ENCODE results near the gene MAL.
"Not testable (repeated sequence)": the region's sequence is repeated elsewhere in the genome, so short reads cannot be mapped to it uniquely, and the experiment has no call there.

MAL gene

DNA sequence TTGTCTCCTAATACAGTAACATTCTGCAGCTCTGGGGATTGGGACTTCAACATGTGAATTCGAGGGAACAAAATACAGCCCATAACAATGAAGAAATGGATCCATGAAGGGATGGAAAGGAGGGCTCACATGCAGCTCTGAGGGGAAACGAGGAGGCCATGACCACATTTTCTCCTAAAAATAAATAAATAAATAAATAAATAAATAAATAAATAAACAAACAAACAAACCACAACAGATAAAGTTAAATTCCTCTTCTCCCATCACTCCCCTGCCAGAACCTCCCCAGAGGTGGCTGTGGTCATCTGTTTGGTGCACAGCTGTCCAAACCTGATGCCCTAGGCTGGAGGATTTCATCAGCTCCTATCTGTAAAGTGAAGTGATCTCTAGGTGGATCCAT, 42.7 kb downstream of the MAL start:
- no peak for DNase-seq

DNA sequence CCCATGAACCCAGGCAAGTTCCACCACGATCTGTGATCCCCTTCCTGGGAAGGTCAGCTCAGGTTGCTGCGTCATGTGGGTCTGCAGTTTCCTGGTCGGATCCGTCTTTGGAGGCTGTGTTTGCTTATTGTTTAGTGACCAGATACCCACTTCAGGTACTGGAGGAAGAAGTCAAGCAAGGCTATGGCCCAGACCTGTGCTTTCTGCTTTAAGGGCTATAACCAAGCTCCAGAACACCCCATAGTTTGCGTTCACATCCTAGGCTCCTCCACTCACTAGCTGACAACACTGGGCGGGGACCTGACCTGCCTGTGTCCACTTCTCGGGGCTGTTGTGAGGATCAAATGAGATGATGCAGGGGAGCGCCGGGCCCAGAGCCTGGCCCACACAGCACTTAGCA, 44.0 kb downstream of the MAL start:
- DNase-seq: no peak

DNA sequence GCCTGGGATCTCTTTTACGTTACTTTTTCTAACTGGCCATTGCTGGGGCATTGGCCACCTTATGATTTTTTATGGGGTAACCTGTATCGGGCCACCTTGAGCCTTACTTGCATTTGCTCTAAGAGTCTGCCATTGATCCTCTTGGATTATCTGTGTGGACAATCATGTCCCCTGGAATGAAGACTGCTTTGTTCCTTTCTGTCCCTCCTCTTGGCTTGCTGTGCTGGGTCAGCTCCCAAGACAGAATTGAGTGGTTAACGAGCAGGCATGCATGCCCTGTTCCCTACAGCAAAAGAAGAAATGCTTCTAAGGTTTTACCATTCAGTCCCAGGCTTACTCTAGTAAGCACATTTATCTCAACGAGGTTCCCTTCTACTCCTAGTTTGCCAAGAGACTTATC, 46.3 kb downstream of the MAL start:
- DNase-seq: no peak

DNA sequence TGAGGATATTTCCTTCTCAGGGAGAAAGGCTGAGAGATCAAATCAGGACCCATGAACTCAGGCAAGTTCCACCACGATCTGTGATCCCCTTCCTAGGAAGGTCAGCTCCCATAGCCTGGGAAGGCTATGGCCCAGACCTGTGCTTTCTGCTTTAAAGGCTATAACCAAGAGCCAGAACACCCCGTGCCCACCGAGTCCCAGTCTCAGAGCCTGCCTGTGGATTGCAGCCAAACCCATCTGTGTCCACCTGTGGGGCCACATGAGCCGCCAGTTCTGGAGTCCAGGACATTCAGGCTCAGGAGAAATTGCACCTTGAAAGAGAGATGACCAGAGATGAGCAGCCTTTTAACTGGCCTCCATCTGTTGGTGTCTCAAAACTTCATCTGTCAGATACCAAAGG, 46.9 kb downstream of the MAL start:
- no peak for DNase-seq

DNA sequence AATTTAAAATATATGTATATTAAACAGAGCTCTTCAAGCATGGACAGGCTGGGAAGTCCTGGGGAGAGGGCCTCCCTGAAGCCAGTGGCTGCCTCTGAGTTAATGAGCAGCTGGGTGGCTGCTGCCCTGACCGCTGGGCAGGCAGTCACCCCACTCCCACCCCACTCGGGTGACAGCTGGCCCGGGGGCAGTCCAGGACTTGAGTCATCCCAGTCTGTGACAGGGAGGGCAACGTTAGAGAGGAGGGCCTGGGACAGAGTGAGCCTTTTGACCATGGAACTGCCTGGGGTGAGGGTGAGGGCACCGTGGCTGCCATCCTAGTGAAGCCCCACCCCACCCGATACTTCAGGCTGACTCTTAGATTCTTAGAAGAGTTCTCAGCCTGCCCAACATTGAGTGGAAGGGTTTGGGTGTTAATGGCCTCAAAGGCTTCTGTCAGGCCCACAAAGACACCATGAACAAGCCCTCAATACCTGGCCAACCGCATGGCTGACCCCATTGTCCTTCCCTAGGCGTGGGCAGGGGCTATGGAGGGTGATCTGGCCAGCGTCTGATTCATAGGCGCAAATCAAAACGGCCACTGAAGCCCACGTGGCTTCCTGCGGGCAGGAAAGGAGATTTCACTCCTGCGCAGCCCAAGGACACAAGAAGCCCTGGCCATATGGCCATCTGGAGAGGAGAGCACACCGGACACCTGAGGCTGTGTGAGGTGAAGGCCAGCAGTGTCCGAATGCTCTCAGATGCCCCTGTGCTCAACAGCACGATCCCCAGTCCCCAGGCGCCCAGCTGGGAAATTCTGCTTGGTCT, 48.6 kb downstream of the MAL start:
- DNase-seq: no peak

DNA sequence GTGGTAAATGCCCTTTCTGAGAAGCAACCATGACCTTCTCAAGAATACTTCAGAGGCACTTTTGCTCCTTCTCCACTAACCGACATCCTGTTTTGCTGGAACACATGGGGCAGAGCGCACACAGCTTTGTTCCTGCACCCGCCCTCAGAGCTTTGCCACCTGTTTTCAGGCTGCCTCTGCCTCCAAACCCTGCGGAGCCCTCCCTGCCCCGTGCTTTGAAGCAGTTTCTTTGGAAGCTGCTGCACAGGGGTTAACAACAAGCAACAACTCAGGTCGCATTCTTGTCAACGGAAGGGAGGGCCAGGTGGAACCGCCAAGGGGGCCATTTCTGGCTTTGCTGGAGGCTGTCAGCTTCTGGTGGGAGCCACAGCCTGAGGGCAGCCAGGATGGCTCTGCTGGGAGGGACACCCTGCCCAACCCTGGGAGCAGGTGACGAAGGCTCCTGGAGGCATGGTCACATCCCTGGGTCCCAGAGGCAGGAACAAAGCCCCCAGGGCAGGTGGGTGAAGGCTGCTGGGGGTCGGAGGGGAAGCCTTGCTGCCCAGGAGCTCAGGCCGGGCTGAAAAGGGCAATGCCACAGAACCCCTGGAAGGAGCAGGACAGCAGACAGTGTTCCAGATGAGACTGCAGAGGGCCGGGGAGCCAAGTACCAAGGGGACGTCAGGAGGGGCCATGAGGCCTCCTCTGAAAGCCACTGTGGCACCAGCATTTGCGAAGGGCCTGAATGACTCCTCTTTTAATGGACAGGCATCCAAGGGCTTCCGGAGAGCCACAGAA, 49.3 kb downstream of the MAL start:
- DNase-seq: no peak

DNA sequence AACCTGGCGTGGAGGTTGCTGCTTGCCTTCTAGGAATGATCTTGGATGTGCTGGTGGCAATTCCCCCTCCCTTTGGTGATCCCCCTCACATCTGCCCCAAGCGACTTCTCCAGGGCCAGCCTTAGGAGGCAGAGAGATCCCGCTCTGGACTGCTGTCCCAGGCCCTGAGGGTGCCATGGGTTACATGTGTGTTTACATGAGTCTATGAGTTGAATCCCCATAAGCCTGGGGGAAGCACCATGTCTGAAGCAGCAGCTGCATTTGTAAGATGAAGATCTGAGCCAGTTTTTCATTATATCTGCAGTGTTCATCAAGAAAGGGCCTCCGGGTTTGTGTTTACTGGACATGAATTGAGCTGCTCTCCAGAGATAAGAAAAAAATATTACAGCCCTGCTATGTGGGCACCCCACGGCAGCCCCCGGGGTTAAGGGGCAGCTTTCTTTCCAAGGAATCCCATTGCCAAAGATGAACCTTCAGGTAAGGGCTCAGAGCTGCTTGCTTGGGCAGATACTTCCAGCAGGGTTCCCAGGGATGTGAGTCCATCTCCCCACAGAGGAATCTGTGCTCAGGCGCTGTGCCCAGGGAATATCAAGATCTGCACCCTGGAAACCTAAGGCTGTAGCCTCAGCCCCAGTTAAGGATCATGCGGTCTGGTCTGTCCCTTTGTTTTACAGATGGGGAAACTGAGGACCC, 50.1 kb downstream of the MAL start:
- DNase-seq: no peak

DNA sequence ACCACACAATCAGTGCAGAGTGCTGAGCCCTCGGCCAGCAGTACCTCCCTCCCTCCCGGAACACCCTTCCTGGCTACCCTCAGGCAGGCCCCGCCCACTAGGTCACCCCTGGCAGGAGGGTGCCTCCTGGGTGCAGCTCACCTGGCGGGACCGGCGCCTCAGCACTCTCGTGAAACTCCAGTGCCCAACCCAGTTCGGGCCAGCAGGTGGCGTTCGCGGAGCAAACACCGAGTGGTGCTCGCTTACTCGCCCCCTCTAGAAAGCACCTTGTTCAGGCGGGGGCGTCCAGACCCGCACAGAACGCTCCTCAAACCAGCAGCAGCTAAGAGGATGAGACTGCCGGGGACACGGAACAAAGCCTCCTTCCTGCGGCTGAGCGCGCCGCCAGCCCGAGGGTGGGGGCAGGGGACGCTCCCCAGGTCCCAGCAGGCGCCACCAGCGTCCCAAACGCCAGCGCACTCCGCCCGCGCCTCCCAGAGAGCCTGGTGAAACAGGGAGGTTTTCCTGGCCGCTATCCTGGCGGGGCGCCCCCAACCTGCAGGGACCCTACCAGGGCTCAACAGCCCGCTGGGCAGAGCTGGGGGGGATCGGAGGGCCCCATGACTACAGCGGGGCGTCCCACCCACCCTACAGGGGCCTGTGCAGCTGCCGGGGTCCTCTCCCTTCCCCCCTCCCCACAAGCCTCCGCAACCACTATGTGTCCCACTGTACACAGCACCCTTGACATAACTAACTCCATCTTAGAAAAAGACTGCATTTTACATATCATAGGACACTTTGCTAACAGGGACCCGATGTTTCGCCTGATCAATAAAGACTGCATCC, 51.4 kb downstream of the MAL start:
- DNase-seq: peak; percentile 62

DNA sequence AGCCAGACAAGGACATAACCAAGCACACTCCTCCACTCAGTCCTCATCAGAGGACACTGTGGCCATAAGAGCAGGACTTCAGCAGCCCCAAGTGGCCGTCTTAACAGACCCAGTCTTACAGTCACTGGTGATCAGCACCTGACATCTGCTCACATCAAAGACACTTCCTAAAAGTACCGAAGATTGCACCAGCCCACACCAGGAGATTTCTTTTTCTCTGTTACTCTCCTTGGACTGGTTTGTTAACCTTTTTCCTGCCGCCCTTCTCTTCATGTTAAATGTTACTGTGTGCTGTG, 52.0 kb downstream of the MAL start:
- DNase-seq: no peak

DNA sequence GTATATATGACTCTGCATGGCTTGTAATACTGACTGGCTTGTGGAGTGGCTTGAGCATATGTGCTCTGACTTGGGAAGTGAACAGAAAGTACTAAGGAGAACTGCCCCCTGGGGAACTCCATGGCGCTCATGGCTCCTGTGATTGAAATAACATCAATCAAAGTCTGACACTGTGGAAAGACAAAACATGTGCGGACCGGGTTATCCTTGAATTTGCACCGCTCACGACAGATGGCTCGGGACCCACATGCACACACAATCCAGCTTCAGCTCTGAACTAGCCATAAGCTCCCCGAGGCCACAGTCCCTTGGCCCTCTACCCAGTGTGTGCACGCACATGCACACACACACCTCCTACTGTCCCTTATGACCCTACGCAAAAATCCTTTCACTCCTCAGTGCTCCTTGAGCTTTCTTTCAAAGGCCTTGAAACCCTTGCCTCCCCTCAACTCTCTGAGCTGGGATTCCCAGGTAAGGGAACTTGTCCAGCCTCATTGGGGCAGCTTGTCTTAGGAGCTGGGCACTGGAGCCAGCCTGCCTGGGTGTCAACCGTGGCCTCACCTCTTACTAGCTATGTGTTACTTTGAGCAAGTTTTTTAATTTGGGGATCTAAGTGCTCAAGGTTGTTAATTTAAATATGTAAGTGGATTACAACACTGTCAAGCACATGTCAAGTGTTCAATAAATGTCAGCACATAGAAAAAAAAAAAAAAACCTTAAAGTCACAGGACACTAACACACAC, 52.5 kb downstream of the MAL start:
- no peak for DNase-seq

DNA sequence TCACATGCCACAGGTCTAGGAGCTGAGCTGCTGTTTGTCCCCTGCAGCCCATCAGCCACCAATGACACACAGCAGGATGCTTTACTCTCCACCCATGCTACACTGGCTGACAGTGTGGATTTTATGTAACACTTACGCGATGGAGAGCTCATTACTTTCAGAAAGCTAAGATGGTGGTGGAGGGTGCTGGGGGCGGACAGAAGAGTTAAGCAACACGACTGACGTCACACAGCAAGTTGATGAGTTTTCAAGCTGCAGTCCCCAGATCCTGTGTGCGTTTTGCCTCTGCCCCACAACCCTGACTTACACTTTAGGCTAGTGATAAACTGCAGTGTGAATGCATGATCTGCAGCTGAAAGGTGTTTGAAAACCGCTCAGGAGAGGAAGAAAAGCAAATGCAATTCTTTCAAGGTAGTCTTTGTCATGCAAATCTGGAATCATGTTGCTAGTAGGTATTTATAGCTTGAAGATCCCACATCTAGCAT, 53.7 kb downstream of the MAL start:
- no peak for DNase-seq

DNA sequence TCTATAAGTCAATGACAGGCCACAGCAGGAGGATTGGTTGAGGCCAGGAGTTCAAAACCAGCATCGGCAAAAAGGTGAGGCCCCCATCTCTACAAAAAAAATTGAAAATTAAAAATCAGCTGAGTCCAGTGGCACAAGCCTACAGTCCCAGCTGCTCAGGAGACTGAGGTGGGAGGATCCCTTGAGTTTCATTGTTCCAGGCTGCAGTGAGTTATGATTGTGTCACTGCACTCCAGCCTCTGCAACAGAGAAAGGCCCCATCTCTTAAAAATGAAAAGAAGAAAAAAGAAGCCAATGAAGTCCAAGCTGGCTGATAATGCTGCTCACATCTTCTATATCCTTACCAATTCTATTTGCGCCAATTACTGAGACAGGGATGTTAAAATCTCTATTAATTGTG, 57.0 kb downstream of the MAL start:
- DNase-seq: no peak

DNA sequence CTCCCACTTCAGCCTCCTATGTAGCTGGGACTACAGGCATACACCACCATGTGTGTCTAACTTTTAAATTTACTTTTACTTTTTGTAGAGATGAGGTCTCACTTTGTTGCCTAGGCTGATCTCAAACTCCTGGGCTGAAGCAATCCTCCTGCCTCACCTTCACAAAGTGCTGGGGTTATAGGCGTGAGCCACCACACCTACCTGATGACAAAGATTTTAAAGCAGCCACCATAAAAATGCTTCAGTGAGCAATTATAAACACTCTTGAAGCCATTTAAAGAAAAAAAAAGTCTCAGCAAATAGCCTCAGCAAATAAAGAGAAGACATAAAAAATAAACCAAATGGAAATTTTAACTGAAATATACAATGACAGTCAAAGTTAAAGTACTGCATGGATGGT, 60.5 kb downstream of the MAL start:
- DNase-seq: no peak

DNA sequence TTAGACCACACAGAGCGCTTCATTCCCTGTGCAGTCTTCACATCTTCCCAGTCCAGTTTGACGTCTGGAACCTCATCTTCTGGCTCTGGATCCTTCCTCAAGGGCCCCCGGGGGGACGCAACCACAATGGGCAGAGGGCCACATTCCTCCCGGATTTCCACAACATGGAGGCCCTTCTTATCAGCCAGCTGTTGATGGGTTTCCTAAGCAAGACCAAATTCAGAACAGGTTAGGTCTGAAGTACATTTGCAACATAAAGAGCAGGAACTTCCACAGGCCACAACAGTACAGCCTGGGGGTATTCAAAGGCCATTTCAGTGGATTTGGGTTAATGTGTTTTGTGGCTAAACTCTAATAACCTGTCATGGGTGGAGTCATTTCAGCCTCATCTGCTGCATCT, 61.9 kb downstream of the MAL start:
- DNase-seq: no peak

DNA sequence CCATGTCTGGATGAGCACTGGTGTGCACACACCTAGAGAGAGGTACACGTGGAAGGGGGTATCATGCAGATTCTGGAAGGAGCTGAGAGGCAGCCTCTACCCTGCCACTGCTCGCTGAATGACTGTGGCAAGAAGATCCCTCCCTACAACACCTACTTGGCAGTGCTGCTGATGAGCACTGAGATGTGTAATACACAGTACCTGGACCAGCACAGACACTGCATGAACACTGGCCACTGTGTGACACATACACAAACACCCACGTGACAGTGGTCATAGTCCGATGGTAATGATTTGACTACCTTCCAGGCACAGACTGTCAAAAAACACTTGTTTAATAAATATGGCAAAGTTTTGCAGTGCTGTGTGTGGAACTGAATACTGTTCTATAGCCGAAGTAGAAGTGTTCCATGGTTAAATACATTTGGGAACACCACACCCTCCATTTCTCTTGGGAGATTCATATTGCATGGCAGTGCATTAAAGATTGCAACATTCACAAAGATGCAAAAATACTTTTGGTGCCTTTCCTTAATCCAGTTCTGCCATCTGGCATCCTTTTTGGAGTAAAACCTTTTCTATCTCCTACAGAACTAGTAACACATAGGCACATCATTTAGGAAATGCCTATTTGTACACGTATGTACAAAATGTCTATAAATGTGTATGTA, 66.5 kb downstream of the MAL start:
- no peak for DNase-seq

DNA sequence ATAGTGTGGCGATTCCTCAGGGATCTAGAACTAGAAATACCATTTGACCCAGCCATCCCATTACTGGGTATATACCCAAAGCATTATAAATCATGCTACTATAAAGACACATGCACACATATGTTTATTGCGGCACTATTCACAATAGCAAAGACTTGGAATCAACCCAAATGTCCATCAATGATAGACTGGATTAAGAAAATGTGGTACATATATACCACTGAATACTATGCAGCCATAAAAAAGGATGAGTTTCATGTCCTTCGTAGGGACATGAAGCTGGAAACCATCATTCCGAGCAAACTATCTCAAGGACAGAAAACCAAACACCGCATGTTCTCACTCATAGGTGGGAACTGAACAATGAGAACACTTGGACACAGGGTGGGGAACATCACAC, 72.8 kb downstream of the MAL start:
- not testable (repeated sequence) for DNase-seq

DNA sequence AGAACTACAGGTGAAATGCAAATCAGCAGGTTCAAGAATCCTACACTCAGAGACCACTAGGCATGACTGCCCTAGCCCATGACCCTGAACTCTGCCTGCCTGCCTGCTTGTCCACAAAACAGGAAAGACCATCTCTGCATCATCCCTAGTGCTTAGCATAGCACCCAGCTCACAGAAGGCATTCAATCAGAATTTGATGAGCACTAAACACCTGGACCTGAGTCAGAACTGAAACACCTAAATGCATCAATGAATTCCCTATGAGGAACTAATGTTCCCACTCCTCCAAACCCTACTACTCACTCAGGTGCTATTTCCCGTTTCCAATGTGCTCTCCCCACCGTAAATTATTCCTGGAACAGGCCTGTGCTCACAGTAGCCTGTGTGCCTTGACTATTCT, 74.4 kb downstream of the MAL start:
- no peak for DNase-seq
